HepG2 (cell line): ENCODE measurements around the gene BPIFB2. TPM values are rescaled to one million over a fixed set of nuclear protein-coding genes. Genes with fewer than 3 reads are reported as not detected.

Experiments
- ATAC-seq: fragments of 200-7000 bp; cut with Tn5 transposase; 3 replicates; pipeline ENCODE4 v1.9.1; 2020; ENCODE audit warnings: mild to moderate bottlenecking, moderate library complexity
- BruUV-seq: library from RNA; stranded (reverse); fragments of 400-500 nt; replicated peaks from 2 replicates; lab custom pipeline; 2021; lab: Mats Ljungman, UMichigan
- CTCF ChIA-PET: fragments of 300-600 bp; formaldehyde crosslinking; extraction: SDS; loops from one replicate; lab custom pipeline; 2021; ENCODE audit warnings: low total read pairs, inconsistent platforms, low intra/inter-chr PET ratio; lab: Yijun Ruan, JAX
- POLR2A ChIA-PET: fragments of 350-600 bp; sonication (Branson Sonifier 250); formaldehyde crosslinking; loops from one replicate; lab custom pipeline; 2020; ENCODE audit warnings: antibody characterized with exemption, inconsistent platforms; lab: Yijun Ruan, JAX
- DNase-seq: peaks from one replicate; pipeline ENCODE4 v3.0.0-alpha.2; 2015; ENCODE audit warnings: low spot score
- FAIRE-seq: peaks from 3 replicates; lab custom pipeline; 2011; peaks lifted over from hg19 to GRCh38; lab: Jason Lieb, UNC
- H2AFZ ChIP-seq: one replicate; pipeline ENCODE4 v1.6.1; 2011; ENCODE audit warnings: low read length, inconsistent platforms
- H3K27ac ChIP-seq: fragments of 300-600 bp; 3 replicates; pipeline ENCODE4 v1.8.0; 2011; ENCODE audit warnings: mixed run types, mild to moderate bottlenecking, mixed read lengths, low read length, inconsistent platforms; ENCODE audit not compliant: insufficient read depth; ENCODE audit errors: extremely low read length
- H3K27me3 ChIP-seq, 2 experiments: fragments of 200-600 bp in 1 of 2; 2 replicates in 1 of 2; 3 replicates in 1 of 2; pipeline versions ENCODE4 v1.6.0 to v1.8.0; 2011; ENCODE audit warnings: low read length in 2 of 2, mild to moderate bottlenecking in 2 of 2, moderate library complexity in 2 of 2, inconsistent platforms in 1 of 2; ENCODE audit not compliant: insufficient read depth in 2 of 2, control insufficient read depth in 1 of 2
- H3K36me3 ChIP-seq, 2 experiments: fragments of 200-600 bp in 1 of 2; replicated peaks in 1 of 2; 2 replicates in 1 of 2; 3 replicates in 1 of 2; pipeline versions ENCODE4 v1.5.1 to v1.8.0; 2011; ENCODE audit warnings: low read length in 2 of 2, inconsistent platforms in 1 of 2; ENCODE audit not compliant: insufficient read depth in 2 of 2, control insufficient read depth in 1 of 2
- H3K4me1 ChIP-seq: 2 replicates; pipeline ENCODE4 v1.5.1; 2012; ENCODE audit warnings: low read length, inconsistent platforms; ENCODE audit not compliant: insufficient read depth
- H3K4me2 ChIP-seq: 2 replicates; pipeline ENCODE4 v1.6.0; 2011; ENCODE audit warnings: low read depth, low read length, inconsistent platforms
- H3K4me3 ChIP-seq, 3 experiments: fragments of 200-600 bp in 1 of 3; sonication (generic), shearing (Covaris generic) in 1 of 3; replicated peaks in 1 of 3; 2 replicates each; pipeline ENCODE4 v1.5.1; 2011 to 2016; ENCODE audit warnings: low read length in 3 of 3, inconsistent platforms in 2 of 3, low read depth in 2 of 3, mild to moderate bottlenecking in 2 of 3, control low read depth in 1 of 3, mixed read lengths in 1 of 3; ENCODE audit not compliant: insufficient read depth in 1 of 3
- H3K79me2 ChIP-seq: one replicate; pipeline ENCODE4 v1.6.1; 2011; ENCODE audit warnings: low read length, inconsistent platforms; ENCODE audit not compliant: insufficient read depth
- H3K9ac ChIP-seq: 2 replicates; pipeline ENCODE4 v1.6.0; 2011; ENCODE audit warnings: mild to moderate bottlenecking, low read depth, low read length, inconsistent platforms; ENCODE audit not compliant: insufficient read depth
- H3K9me3 ChIP-seq: 2 replicates; pipeline ENCODE4 v1.5.1; 2012; ENCODE audit warnings: mild to moderate bottlenecking, low read length
- H4K20me1 ChIP-seq: 2 replicates; pipeline ENCODE4 v1.6.0; 2011; ENCODE audit warnings: inconsistent platforms, mild to moderate bottlenecking, low read length, moderate library complexity; ENCODE audit not compliant: insufficient read depth
- CBFB ChIP-seq: sonication (generic); formaldehyde crosslinking; IDR thresholded peaks from 2 replicates; pipeline ENCODE4 v1.4.0; 2020; ENCODE audit warnings: missing genetic modification reagents
- CEBPG ChIP-seq: IDR thresholded peaks from 2 replicates; pipeline ENCODE4 v1.6.1; 2016
- FOXA3 ChIP-seq: IDR thresholded peaks from 2 replicates; pipeline ENCODE4 v1.6.1; 2016; ENCODE audit warnings: missing genetic modification reagents, missing compliant biosample characterization
- NFE2L2 ChIP-seq: fragments of 150-350 bp; IDR thresholded peaks from 2 replicates; pipeline ENCODE4 v1.6.1; 2014; ENCODE audit warnings: low read length
- NR3C1 ChIP-seq: sonication (generic); formaldehyde crosslinking; IDR thresholded peaks from 2 replicates; pipeline ENCODE4 v1.4.0; 2020; ENCODE audit warnings: missing genetic modification reagents
- PAWR ChIP-seq: sonication (generic); formaldehyde crosslinking; IDR thresholded peaks from 2 replicates; pipeline ENCODE4 v1.4.0; 2020; ENCODE audit warnings: missing genetic modification reagents, mild to moderate bottlenecking, borderline replicate concordance
- RFX5 ChIP-seq: IDR thresholded peaks from 2 replicates; pipeline ENCODE4 v1.6.1; 2011; ENCODE audit warnings: low read depth, low read length, improper control_type of control experiment
- SIX4 ChIP-seq: sonication (generic); formaldehyde crosslinking; IDR thresholded peaks from 2 replicates; pipeline ENCODE4 v1.4.0; 2020; ENCODE audit warnings: missing genetic modification reagents
- U2AF2 ChIP-seq: fragments of 200-400 bp; formaldehyde crosslinking; IDR thresholded peaks from 2 replicates; pipeline ENCODE4 v1.6.1; 2017; ENCODE audit warnings: low read depth, mild to moderate bottlenecking, low read length
- ZNF235 ChIP-seq: sonication (generic); formaldehyde crosslinking; IDR thresholded peaks from 2 replicates; pipeline ENCODE4 v1.8.1; 2023; ENCODE audit warnings: mild to moderate bottlenecking, missing genetic modification reagents, borderline replicate concordance
- ZNF280B ChIP-seq: sonication (generic); formaldehyde crosslinking; IDR thresholded peaks from 2 replicates; pipeline ENCODE4 v1.5.0; 2020; ENCODE audit warnings: missing genetic modification reagents, mild to moderate bottlenecking, borderline replicate concordance
- ZNF326 ChIP-seq: sonication (generic); formaldehyde crosslinking; IDR thresholded peaks from 2 replicates; pipeline ENCODE4 v1.4.0; 2020; ENCODE audit warnings: missing genetic modification reagents, borderline replicate concordance
- ZNF468 ChIP-seq: sonication (generic); formaldehyde crosslinking; IDR thresholded peaks from 2 replicates; pipeline ENCODE4 v1.8.0; 2022; ENCODE audit warnings: mild to moderate bottlenecking, moderate library complexity, missing genetic modification reagents
- ZNF629 ChIP-seq: sonication (generic); formaldehyde crosslinking; conservative IDR thresholded peaks from 2 replicates; pipeline ENCODE4 v1.5.0; 2020; ENCODE audit warnings: missing genetic modification reagents
- ZNF800 ChIP-seq: sonication (generic); formaldehyde crosslinking; IDR thresholded peaks from 2 replicates; pipeline ENCODE4 v1.4.0; 2020; ENCODE audit warnings: missing genetic modification reagents
- WGBS: methylation state at CpG from one replicate; pipeline ENCODE4 v1.1.6; 2017; ENCODE audit warnings: low lambda C conversion rate; 5-methylcytosine and 5-hydroxymethylcytosine counted together
- in situ Hi-C: cut with HindIII; loops from 2 replicates; pipeline ENCODE4 v1.10.0; 2017; ENCODE audit warnings: low pct_unique_long_range_greater_than_20kb; ENCODE audit not compliant: extremely low pct_ligation_motif_present
- intact Hi-C: fragments of 100-400 bp; cut with micrococcal nuclease; formaldehyde crosslinking; loops from one replicate; pipeline ENCODE4 v1.10.0; 2022; ENCODE audit not compliant: unreplicated experiment
- polyA plus RNA-seq, 8 experiments: library from polyadenylated mRNA; depleted of rRNA in 3 of 8; stranded (reverse) in 7 of 8; unstranded in 1 of 8; fragments of >200 nt; fragmentation: Illumina TruSeq in 4 of 8; extraction: Trizol in 4 of 8; gene quantifications; 2 replicates each; pipeline versions ENCODE4 v1.2.1 to v1.2.3, GENCODE V29; 2011 to 2016; ENCODE audit warnings: low read depth in 4 of 8, missing spikeins in 1 of 8, mixed read lengths in 1 of 8; ENCODE audit not compliant: insufficient read depth in 1 of 8
- total RNA-seq, 5 experiments: library from RNA; depleted of rRNA; stranded (reverse); fragments of >200 nt; fragmentation: Illumina TruSeq; extraction: Trizol; gene quantifications; 2 replicates each; pipeline ENCODE4 v1.2.3, GENCODE V29; 2016; ENCODE audit warnings: low read depth in 1 of 5
- TF ChIP-seq, protein P1 (sequence below): sonication (generic); formaldehyde crosslinking; IDR thresholded peaks from 2 replicates; pipeline ENCODE4 v1.4.0; 2020; ENCODE audit warnings: mild to moderate bottlenecking, low read depth, missing genetic modification reagents

The BPIFB2 gene
- total and polyA plus RNA-seq, 2 of the 13 experiments (the other 11 are each of a cell fraction or from before 2014, with no cell fraction given), result 54.5 to 902 TPM

DNA sequence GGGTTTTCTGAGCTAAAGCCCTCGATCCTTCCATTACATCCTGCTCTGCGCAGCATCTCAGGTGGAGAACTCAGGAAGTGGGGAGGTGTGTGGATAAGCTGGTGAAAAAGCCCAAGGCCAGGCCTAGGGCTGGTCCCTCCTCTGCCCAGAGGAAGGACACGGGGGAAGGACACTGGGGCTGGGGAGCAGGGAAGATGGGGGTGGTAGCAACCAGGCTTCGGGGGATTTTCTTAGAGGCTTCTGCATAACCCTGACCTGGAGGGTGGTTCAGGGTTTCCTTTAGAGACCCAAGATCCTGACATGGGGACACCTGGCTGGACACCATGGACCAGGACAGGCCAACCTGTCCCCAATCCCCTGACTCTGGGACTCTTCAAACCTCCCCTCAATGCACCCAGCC lies 41.1 kb upstream of the BPIFB2 start:
- CTCF ChIA-PET, result no interaction called here

More for the DNA sequence above, 41.1 kb upstream of the BPIFB2 start:
- DNase-seq, result no peak
- H2AFZ ChIP-seq, result no peak overlapping the region
- TF ChIP-seq U2AF2, result no peak
- no peak for TF ChIP-seq FOXA3 (CRISPR knock-in tag)
- no peak for TF ChIP-seq CBFB (CRISPR knock-in tag)
- no peak for TF ChIP-seq NFE2L2
- no peak for TF ChIP-seq RFX5
- TF ChIP-seq PAWR (CRISPR knock-in tag), result no peak
- TF ChIP-seq ZNF280B, result no peak
- no peak for TF ChIP-seq ZNF468
- TF ChIP-seq ZNF326 (CRISPR knock-in tag), result no peak
- no peak for TF ChIP-seq NR3C1 (CRISPR knock-in tag)
- TF ChIP-seq ZNF235 (CRISPR knock-in tag), result no peak
- TF ChIP-seq ZNF800 (CRISPR knock-in tag), result no peak
- no peak for TF ChIP-seq SIX4
- no peak for TF ChIP-seq CEBPG (CRISPR knock-in tag)
- no peak for TF ChIP-seq ZNF629 (CRISPR knock-in tag)
- TF ChIP-seq, protein P1, sequence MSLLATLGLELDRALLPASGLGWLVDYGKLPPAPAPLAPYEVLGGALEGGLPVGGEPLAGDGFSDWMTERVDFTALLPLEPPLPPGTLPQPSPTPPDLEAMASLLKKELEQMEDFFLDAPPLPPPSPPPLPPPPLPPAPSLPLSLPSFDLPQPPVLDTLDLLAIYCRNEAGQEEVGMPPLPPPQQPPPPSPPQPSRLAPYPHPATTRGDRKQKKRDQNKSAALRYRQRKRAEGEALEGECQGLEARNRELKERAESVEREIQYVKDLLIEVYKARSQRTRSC (CRISPR knock-in tag), result no peak
- H3K4me2 ChIP-seq, result no peak overlapping the region
- intact Hi-C loops (no loop called here), in situ Hi-C loops (no loop called here)
- no peaks in the 10 kb centered on the region for H3K36me3 ChIP-seq
- H3K4me1 ChIP-seq, result peaks cover 10% of the 10 kb centered on the region
- H3K79me2 ChIP-seq, result no peaks in the 10 kb centered on the region
- H3K9me3 ChIP-seq, result no peaks in the 10 kb centered on the region
- WGBS, result 57% methylated on average over 4 of the region's 4 CpGs
- H3K27ac ChIP-seq, result no peak overlapping the region
- H4K20me1 ChIP-seq, result no peaks in the 10 kb centered on the region
- no TSS peak for BruUV-seq
- ATAC-seq, result no peak
- H3K4me3 ChIP-seq, result no peak overlapping the region
- FAIRE-seq, result no peak
- no peak overlapping the region for H3K9ac ChIP-seq
- peaks cover 8 to 68% of the 10 kb centered on the region in 2 experiments; a peak in 4 of 5 replicates for H3K27me3 ChIP-seq
- POLR2A ChIA-PET, result no interaction called here
